HuH-7 (cell line): ENCODE results near the gene RIPK3.
A peak's percentile ranks its signal among the peaks of the same experiment; 100 is the strongest.
"Not testable (repeated sequence)": the region's sequence is repeated elsewhere in the genome, so short reads cannot be mapped to it uniquely, and the experiment has no call there.

ENCODE experiments used
- DNase-seq: peaks from one replicate; pipeline ENCODE4 v3.0.0; 2011; ENCODE audit warnings: low spot score

The RIPK3 gene

GRCh38 chr14:24369463-24369862 is 29.7 kb upstream of the RIPK3 start:
- DNase-seq, result no peak

GRCh38 chr14:24368562-24369252 is 28.9 kb upstream of the RIPK3 start:
- no peak for DNase-seq

GRCh38 chr14:24368212-24368561 is 28.4 kb upstream of the RIPK3 start:
- no peak for DNase-seq

GRCh38 chr14:24367514-24368211 is 27.9 kb upstream of the RIPK3 start, which contains the start of gene NFATC4:
NFATC4 (plus strand) TSS chr14:24368184; CDS start chr14:24368341, 157 bp downstream.
- peak; percentile 80 for DNase-seq

- DNase-seq, result peak; percentile 83
These were observed 27.1 kb upstream of the RIPK3 start for GRCh38 chr14:24366721-24367513.

GRCh38 chr14:24366413-24366720 is 26.6 kb upstream of the RIPK3 start:
- DNase-seq, result no peak

GRCh38 chr14:24365600-24366412 is 26.0 kb upstream of the RIPK3 start:
- peak; percentile 64 for DNase-seq

- no peak for DNase-seq
These were observed 25.1 kb upstream of the RIPK3 start for GRCh38 chr14:24364841-24365240.

GRCh38 chr14:24363401-24363800 is 23.6 kb upstream of the RIPK3 start:
- DNase-seq, result no peak

GRCh38 chr14:24362241-24362960 is 22.6 kb upstream of the RIPK3 start:
- no peak for DNase-seq

GRCh38 chr14:24361326-24361725 is 21.5 kb upstream of the RIPK3 start:
- no peak for DNase-seq

GRCh38 chr14:24360281-24360680 is 20.5 kb upstream of the RIPK3 start:
- no peak for DNase-seq

GRCh38 chr14:24356208-24356607 is 16.4 kb upstream of the RIPK3 start:
- DNase-seq, result no peak

GRCh38 chr14:24355009-24355408 is 15.2 kb upstream of the RIPK3 start:
- DNase-seq, result no peak

- DNase-seq, result not testable (repeated sequence)
These were observed 14.7 kb upstream of the RIPK3 start for GRCh38 chr14:24354482-24354825.

GRCh38 chr14:24353559-24354481 is 14.0 kb upstream of the RIPK3 start:
- no peak for DNase-seq

GRCh38 chr14:24351517-24351916 is 11.7 kb upstream of the RIPK3 start:
- no peak for DNase-seq

GRCh38 chr14:24349742-24350141 is 10.0 kb upstream of the RIPK3 start:
- no peak for DNase-seq

- no peak for DNase-seq
These were observed 8.4 kb upstream of the RIPK3 start for GRCh38 chr14:24348186-24348585.

GRCh38 chr14:24347134-24347533 is 7.3 kb upstream of the RIPK3 start:
- DNase-seq, result no peak
